Endothelial cell of umbilical vein (primary cell): ENCODE results near the gene DENND5A.

Experiments used
- CTCF ChIP-seq, 2 donors: IDR thresholded peaks; 1 replicate in 1 of 2; 2 replicates in 1 of 2; pipeline ENCODE4 v1.5.1; 2011; ENCODE audit warnings: low read length in 2 of 2, mild to moderate bottlenecking in 2 of 2, moderate library complexity in 2 of 2, control low read depth in 1 of 2, inconsistent platforms in 1 of 2, low read depth in 1 of 2; ENCODE audit not compliant: insufficient read depth in 1 of 2; ENCODE audit errors: extremely low read depth in 1 of 2
- EZH2 ChIP-seq: IDR thresholded peaks from 2 replicates; pipeline ENCODE4 v1.6.1; 2012; ENCODE audit warnings: borderline replicate concordance, low read depth, mild to moderate bottlenecking, moderate library complexity, low read length, inconsistent platforms; ENCODE audit not compliant: severe bottlenecking
- GATA2 ChIP-seq: IDR thresholded peaks from 2 replicates; pipeline ENCODE4 v1.7.0; 2011; ENCODE audit warnings: low read depth, mild to moderate bottlenecking, moderate library complexity, mixed read lengths, low read length; ENCODE audit not compliant: insufficient read length, insufficient read depth
- MAX ChIP-seq: IDR thresholded peaks from 2 replicates; pipeline ENCODE4 v1.6.1; 2011; ENCODE audit not compliant: insufficient read depth, insufficient read length
- MYC ChIP-seq: IDR thresholded peaks from one replicate; pipeline ENCODE4 v1.6.1; 2011; ENCODE audit warnings: mild to moderate bottlenecking, low read depth, low read length
- POLR2A ChIP-seq: IDR thresholded peaks from 2 replicates; pipeline ENCODE4 v1.6.1; 2012; ENCODE audit warnings: low read depth, mild to moderate bottlenecking, control low read depth, low read length
- POLR2AphosphoS5 ChIP-seq: IDR thresholded peaks from 2 replicates; pipeline ENCODE4 v1.6.1; 2012; ENCODE audit warnings: low read depth, mild to moderate bottlenecking, control low read depth, low read length, moderate library complexity; ENCODE audit not compliant: insufficient read depth

GRCh38 chr11:9182180-9182871 lies 82.8 kb downstream of the DENND5A start:
- TF ChIP-seq POLR2A = no peak
- no peak for TF ChIP-seq CTCF (IDR thresholded peaks at IDR 0.05; ENCODE audit: extremely low read depth in 1 of 2, insufficient read depth in 1 of 2, low read depth in 1 of 2, low read length in 2 of 2)
- TF ChIP-seq POLR2AphosphoS5 = no peak
- TF ChIP-seq EZH2 = no peak
- no peak for TF ChIP-seq MAX
- no peak for TF ChIP-seq GATA2
- TF ChIP-seq MYC = no peak
